GM23338 (cell line): Measurements from ENCODE around the gene SLC13A3. TPM values are rescaled to one million over a fixed set of nuclear protein-coding genes. Genes with fewer than 3 reads are reported as not detected.
A peak's percentile ranks its signal among the peaks of the same experiment; 100 is the strongest.

Experiments used
- ATAC-seq: fragments of 200-7000 bp; cut with Tn5 transposase; 3 replicates; pipeline ENCODE4 v1.9.1; 2020
- DNase-seq: peaks from one replicate; pipeline ENCODE4 v3.0.0-alpha.2; 2015; ENCODE audit warnings: low spot score
- H2AFZ ChIP-seq: fragments of 200-600 bp; sonication (generic); 2 replicates; pipeline ENCODE4 v1.8.0; 2016; ENCODE audit warnings: antibody characterized with exemption, mild to moderate bottlenecking, moderate library complexity
- H3F3A ChIP-seq: fragments of 200-600 bp; sonication (generic); replicated peaks from 2 replicates; pipeline ENCODE4 v1.8.0; 2017; ENCODE audit warnings: antibody characterized with exemption, mixed run types, low read depth
- H3K27ac ChIP-seq: fragments of 200-600 bp; sonication (generic); 2 replicates; pipeline ENCODE4 v1.6.1; 2016; ENCODE audit warnings: low read depth
- H3K27me3 ChIP-seq: fragments of 200-600 bp; sonication (generic); 2 replicates; pipeline ENCODE4 v1.8.0; 2016; ENCODE audit warnings: mild to moderate bottlenecking, mixed run types, moderate library complexity; ENCODE audit not compliant: insufficient read depth
- H3K36me3 ChIP-seq: fragments of 200-600 bp; sonication (generic); 2 replicates; pipeline ENCODE4 v1.8.0; 2016; ENCODE audit warnings: mild to moderate bottlenecking; ENCODE audit not compliant: insufficient read depth
- H3K4me1 ChIP-seq: fragments of 200-600 bp; sonication (generic); 2 replicates; pipeline ENCODE4 v1.8.0; 2016; ENCODE audit warnings: mild to moderate bottlenecking, moderate library complexity; ENCODE audit not compliant: insufficient read depth
- H3K4me2 ChIP-seq: fragments of 200-600 bp; sonication (generic); 2 replicates; pipeline ENCODE4 v1.7.1; 2017; ENCODE audit warnings: mixed run types
- H3K4me3 ChIP-seq: fragments of 200-600 bp; sonication (generic); 2 replicates; pipeline ENCODE4 v1.6.1; 2016; ENCODE audit warnings: mixed run types
- H3K79me2 ChIP-seq: fragments of 200-600 bp; sonication (generic); replicated peaks from 2 replicates; pipeline ENCODE4 v1.8.0; 2017; ENCODE audit warnings: mild to moderate bottlenecking; ENCODE audit not compliant: insufficient read depth
- H3K9me2 ChIP-seq: fragments of 200-600 bp; sonication (generic); 2 replicates; pipeline ENCODE4 v1.8.0; 2017; ENCODE audit not compliant: insufficient read depth
- H4K20me1 ChIP-seq: fragments of 200-600 bp; sonication (generic); replicated peaks from 2 replicates; pipeline ENCODE4 v1.8.0; 2017; ENCODE audit warnings: mild to moderate bottlenecking; ENCODE audit not compliant: insufficient read depth
- H3K27ac Mint-ChIP-seq: 2 replicates; pipeline ENCODE4 v1.8.0; 2020; ENCODE audit warnings: inconsistent platforms, mild to moderate bottlenecking, moderate library complexity, mixed read lengths
- H3K27me3 Mint-ChIP-seq: 3 replicates; pipeline ENCODE4 v1.8.0; 2022; ENCODE audit warnings: low read depth, mild to moderate bottlenecking, moderate library complexity, mixed read lengths, inconsistent platforms; ENCODE audit not compliant: insufficient read depth, poor library complexity
- H3K36me3 Mint-ChIP-seq: 3 replicates; pipeline ENCODE4 v1.8.0; 2021; ENCODE audit warnings: low read depth, mild to moderate bottlenecking, inconsistent platforms, moderate library complexity, mixed read lengths
- H3K4me1 Mint-ChIP-seq: 3 replicates; pipeline ENCODE4 v1.8.0; 2020; ENCODE audit warnings: mild to moderate bottlenecking, inconsistent platforms, mixed read lengths
- H3K4me3 Mint-ChIP-seq: 3 replicates; pipeline ENCODE4 v1.8.0; 2021; ENCODE audit warnings: moderate library complexity, mild to moderate bottlenecking, inconsistent platforms, mixed read lengths
- H3K9me3 Mint-ChIP-seq: 3 replicates; pipeline ENCODE4 v1.8.0; 2020; ENCODE audit warnings: moderate library complexity, mild to moderate bottlenecking, inconsistent platforms, mixed read lengths
- CREB1 ChIP-seq: fragments of 250-450 bp; sonication (Bioruptor Pico); IDR thresholded peaks from 2 replicates; pipeline ENCODE4 v1.5.0; 2020; ENCODE audit warnings: low read depth, mild to moderate bottlenecking, moderate library complexity
- CTCF ChIP-seq, 2 experiments: fragments of 200-600 bp in 1 of 2; sonication (generic) in 1 of 2; conservative IDR thresholded peaks; 2 replicates each; pipeline versions ENCODE4 v1.5.1 to v1.6.1; 2016 to 2017; ENCODE audit warnings: antibody characterized with exemption in 2 of 2, low read depth in 2 of 2, mild to moderate bottlenecking in 2 of 2, moderate library complexity in 1 of 2
- EZH2 ChIP-seq: fragments of 200-600 bp; sonication (generic); IDR thresholded peaks from one replicate; pipeline ENCODE4 v1.8.0; 2017; ENCODE audit warnings: antibody characterized with exemption, mild to moderate bottlenecking, low read depth; ENCODE audit not compliant: unreplicated experiment
- EZH2phosphoT487 ChIP-seq: fragments of 200-600 bp; sonication (generic); IDR thresholded peaks from one replicate; pipeline ENCODE4 v1.8.1; 2018; ENCODE audit warnings: antibody characterized with exemption; ENCODE audit not compliant: unreplicated experiment
- JUNB ChIP-seq: IDR thresholded peaks from one replicate; pipeline ENCODE4 v1.6.1; 2016; ENCODE audit warnings: antibody characterized with exemption; ENCODE audit not compliant: unreplicated experiment
- NANOG ChIP-seq: IDR thresholded peaks from 2 replicates; pipeline ENCODE4 v1.6.1; 2016; ENCODE audit warnings: antibody characterized with exemption, borderline replicate concordance
- POLR2AphosphoS5 ChIP-seq: IDR thresholded peaks from 2 replicates; pipeline ENCODE4 v1.6.1; 2016; ENCODE audit warnings: antibody characterized with exemption, low read depth
- REST ChIP-seq: IDR thresholded peaks from one replicate; pipeline ENCODE4 v1.6.1; 2018; ENCODE audit warnings: antibody characterized with exemption; ENCODE audit not compliant: unreplicated experiment
- ZNF114 ChIP-seq: fragments of 250-450 bp; sonication (Bioruptor Pico); IDR thresholded peaks from 2 replicates; pipeline ENCODE4 v1.5.0; 2020; ENCODE audit warnings: mild to moderate bottlenecking, moderate library complexity
- ZNF331 ChIP-seq: fragments of 250-450 bp; sonication (Bioruptor Pico); IDR thresholded peaks from 2 replicates; pipeline ENCODE4 v1.5.0; 2020; ENCODE audit warnings: low read depth, mild to moderate bottlenecking, moderate library complexity
- polyA plus RNA-seq: library from polyadenylated mRNA; unstranded; fragments of >200 nt; fragmentation: Nextera tagmentation; extraction: Ambion mirVana; gene quantifications from 2 replicates; pipeline ENCODE4 v1.2.1, GENCODE V29; 2016
- total RNA-seq: library from RNA; depleted of rRNA; stranded (reverse); fragments of >200 nt; shearing (Covaris generic); gene quantifications from 2 replicates; pipeline ENCODE4 v1.2.3, GENCODE V29; 2014

The SLC13A3 gene
- total and polyA plus RNA-seq, 2 experiments from 2014 or later, result 8.6 to 9.1 TPM

DNA sequence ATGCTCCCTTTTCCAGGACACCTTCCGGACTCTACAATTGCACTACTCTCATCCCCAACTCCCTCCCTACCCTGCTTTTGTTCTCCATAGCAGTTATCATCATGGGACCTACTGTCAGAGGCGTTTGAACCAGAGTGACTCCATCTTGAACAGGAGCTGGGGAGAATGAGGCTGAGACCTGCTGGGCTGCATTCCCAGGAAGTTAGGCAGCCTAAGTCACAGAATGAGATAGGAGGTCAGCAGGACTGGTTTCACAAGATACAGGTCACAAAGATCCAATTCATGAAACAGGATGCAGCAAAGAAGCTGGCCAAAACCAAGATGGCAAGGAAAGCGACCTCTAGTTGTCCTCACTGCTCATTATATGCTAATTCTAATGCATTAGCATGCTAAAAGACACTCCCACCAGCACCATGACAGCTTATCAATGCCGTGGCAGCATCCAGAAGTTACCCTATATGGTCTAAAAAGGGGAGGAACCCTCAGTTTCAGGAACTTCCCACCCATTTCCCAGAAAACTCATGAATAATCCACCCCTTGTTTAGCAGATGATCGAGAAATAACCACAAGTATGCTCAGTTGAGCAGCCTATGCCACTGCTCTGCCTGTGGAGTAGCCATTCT is 15.6 kb downstream of the SLC13A3 start:
- no peak overlapping the region for H3K27ac ChIP-seq
- Mint-ChIP-seq H3K27ac (no peak overlapping the region), H3K4me3 (no peak overlapping the region), H3K36me3 (no peaks in the 10 kb centered on the region; the same call in 2 of the 3 replicates), H3K9me3 (no peaks in the 10 kb centered on the region; the same call in 1 of the 3 replicates), H3K27me3 (peaks cover 12% of the 10 kb centered on the region), H3K4me1 (peaks cover 14% of the 10 kb centered on the region)
- no peaks in the 10 kb centered on the region for H3K9me2 ChIP-seq
- no peak overlapping the region for H3K4me2 ChIP-seq
- TF ChIP-seq CTCF (conservative IDR thresholded peaks at IDR 0.05; ENCODE audit: low read depth in 2 of 2), result no peak
- TF ChIP-seq POLR2AphosphoS5, result no peak
- TF ChIP-seq EZH2phosphoT487, result no peak
- TF ChIP-seq CREB1 (CRISPR knock-in tag), result no peak
- no peak for TF ChIP-seq NANOG
- TF ChIP-seq ZNF331 (CRISPR knock-in tag), result no peak
- TF ChIP-seq JUNB, result no peak
- no peak for TF ChIP-seq EZH2
- no peak for TF ChIP-seq ZNF114 (CRISPR knock-in tag)
- TF ChIP-seq REST, result no peak
- H3F3A ChIP-seq, result no peaks in the 10 kb centered on the region
- H3K27me3 ChIP-seq, result no peaks in the 10 kb centered on the region
- no peak for DNase-seq
- ATAC-seq, result no peak
- H4K20me1 ChIP-seq, result no peaks in the 10 kb centered on the region
- H3K4me3 ChIP-seq, result no peak overlapping the region
- no peaks in the 10 kb centered on the region for H3K36me3 ChIP-seq
- H3K79me2 ChIP-seq, result no peaks in the 10 kb centered on the region
- peaks cover 6% of the 10 kb centered on the region; the same call in 1 of the 2 replicates for H3K4me1 ChIP-seq
- no peak overlapping the region for H2AFZ ChIP-seq

DNA sequence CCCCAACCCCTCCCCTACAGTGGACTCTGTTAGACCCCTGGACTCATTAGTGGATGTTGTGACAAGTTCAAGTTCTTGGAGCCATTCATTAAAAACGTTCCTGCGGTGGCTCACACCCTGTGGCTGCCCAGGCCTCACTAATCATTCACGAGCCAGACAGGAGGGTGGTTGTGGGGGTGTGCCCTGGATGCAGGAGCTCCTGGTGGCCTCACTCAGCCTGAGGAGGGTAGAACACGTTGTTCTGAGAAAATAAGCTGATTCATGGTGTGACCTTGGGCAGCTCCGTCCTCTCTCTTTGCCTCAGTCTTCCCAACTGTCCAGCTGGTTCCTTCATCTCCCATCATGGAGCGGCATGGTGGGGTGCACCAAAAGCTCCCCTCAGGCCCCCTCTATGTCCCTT is 16.7 kb downstream of the SLC13A3 start:
- Mint-ChIP-seq H3K9me3 (peaks cover 4% of the 10 kb centered on the region), H3K4me3 (no peak overlapping the region), H3K27ac (0 out of 2 replicates have a peak overlapping the region, but pooled peaks have one; percentile 48), H3K27me3 (peaks cover 12% of the 10 kb centered on the region), H3K36me3 (peaks cover 7% of the 10 kb centered on the region), H3K4me1 (peaks cover 8% of the 10 kb centered on the region)
- no peak overlapping the region for H3K4me2 ChIP-seq
- no peak overlapping the region for H2AFZ ChIP-seq
- H3K36me3 ChIP-seq, result no peaks in the 10 kb centered on the region
- H3F3A ChIP-seq, result no peaks in the 10 kb centered on the region
- no peaks in the 10 kb centered on the region for H3K9me2 ChIP-seq
- no peaks in the 10 kb centered on the region for H3K79me2 ChIP-seq
- no peaks in the 10 kb centered on the region for H3K27me3 ChIP-seq
- no peak for ATAC-seq
- H3K4me3 ChIP-seq, result no peak overlapping the region
- no peak overlapping the region for H3K27ac ChIP-seq
- H4K20me1 ChIP-seq, result no peaks in the 10 kb centered on the region
- peaks cover 6% of the 10 kb centered on the region; the same call in 1 of the 2 replicates for H3K4me1 ChIP-seq
- no peak for DNase-seq
- TF ChIP-seq NANOG (no peak), ZNF114 (CRISPR knock-in tag) (no peak)
